ENCODE data around the gene HOXD3.

HOXD3 gene

DNA sequence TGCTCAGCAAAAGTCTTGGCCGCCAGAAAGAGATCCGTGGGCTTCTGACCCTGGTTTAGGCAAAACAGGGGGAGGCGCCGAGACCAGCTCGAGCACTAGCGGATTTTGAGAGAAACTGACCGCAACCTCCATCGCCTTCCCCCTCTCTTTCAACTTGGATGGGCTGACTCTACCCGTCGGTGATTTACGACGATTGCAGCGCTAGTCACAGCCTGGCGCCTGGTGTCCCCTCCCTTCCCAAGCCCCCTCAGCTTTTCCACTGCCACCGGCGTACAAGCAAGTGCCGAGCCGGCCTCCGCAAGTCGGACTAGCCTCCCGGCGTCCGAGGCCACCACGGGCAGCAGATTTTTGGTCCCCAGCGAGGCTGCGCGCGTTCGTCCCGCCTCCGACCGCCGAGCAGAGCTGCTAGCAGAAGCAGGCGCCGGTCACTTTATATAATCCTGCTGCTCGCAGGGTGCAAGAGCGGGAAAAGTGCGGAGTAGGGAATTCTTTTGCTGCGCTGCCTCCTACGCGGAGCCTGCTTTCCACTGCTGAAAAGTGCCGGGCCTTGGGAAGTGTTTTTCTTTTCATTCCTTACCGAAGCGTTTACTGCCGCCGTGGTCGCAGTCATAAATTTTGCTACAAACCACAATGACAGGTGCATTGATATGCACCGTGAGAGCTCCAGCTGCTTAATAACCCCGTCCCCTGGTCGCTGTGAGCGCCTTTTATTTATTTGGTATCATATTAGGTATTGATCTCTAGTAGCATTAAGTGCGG is 7.7 kb downstream of the HOXD3 start:
- DNase-seq = no peak

GRCh38 chr2:176165370-176166050 is 8.4 kb downstream of the HOXD3 start:
- no peak for DNase-seq

DNA sequence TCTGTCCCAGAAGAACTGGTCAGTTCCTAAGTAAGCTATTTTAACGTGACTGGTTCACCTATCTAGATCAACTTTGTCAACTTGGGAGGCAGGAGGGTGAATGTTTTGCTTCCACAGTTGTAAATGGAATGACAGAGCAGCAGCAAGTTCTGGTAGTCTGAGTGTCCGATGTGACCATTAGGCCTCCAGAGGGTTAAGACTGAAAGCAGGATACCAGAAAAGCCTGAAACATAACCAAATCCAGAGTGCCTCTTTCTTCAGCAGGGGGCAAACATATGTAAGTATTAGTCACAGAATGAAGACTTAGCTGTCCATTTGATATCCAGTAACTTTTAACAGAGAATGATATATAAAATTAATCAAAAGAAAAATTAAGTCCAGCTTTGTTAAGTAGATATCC is 9.2 kb downstream of the HOXD3 start:
- no peak for DNase-seq

- DNase-seq = no peak
Observed at GRCh38 chr2:176167398-176167797, 10.3 kb downstream of the HOXD3 start.

- DNase-seq = no peak
Observed at GRCh38 chr2:176169181-176169580, 12.1 kb downstream of the HOXD3 start.

DNA sequence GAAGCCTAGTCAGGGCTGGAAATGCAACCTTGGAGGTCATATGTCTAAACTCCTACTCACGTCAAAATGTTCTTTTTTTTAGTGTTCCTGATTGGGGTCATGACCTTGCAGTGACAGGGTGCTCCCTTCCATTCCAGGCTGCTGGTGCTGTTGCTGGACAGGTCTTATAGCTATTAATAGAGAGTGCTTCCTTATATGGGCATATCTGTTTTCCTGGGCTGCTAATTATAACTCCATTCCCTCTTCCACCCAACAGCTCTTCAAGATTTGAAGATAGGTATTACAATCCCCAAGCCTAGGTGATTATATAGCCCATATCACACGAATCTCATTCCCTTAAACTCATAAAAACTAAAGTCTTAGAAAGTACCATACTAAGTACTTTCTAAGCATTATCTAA is 12.6 kb downstream of the HOXD3 start:
- DNase-seq = no peak

DNA sequence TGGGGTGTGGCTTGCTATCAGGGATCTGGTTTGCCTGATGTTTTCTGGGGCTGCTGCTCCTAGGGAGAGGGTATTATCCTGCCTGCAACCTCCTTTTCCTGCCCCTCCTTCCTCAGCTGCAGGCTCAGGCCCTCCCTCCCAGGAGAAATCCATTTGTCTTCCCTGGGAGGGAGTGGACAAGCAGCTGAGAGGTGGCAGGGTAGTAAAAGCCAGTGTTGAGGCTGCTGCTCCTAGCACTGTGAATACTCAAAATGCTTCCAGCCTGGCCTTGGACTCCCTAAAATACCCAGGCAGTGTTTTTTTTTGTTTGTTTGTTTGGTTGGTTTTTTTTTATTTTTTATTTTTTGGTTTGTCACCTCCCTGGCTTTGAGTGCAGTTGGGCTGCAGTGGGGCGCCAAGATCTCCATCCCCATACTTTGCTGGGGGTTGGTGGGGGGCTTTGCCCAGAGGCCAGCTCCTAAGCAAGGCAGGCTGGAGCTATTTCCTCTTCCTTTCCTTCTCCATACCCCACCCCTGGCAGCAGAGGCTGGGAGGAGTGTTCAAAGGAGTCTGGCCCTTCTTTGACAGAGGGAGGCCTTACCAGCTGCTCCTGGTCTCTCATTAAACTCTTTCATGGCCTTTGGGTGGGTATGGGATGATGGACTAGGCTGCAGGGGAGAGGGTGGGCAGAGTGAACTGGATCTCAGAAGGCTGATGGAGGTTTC is 13.6 kb downstream of the HOXD3 start:
- no peak for DNase-seq

- DNase-seq = no peak
Observed at GRCh38 chr2:176171351-176172006, 14.4 kb downstream of the HOXD3 start.

GRCh38 chr2:176172007-176172894 is 15.1 kb downstream of the HOXD3 start:
- no peak for DNase-seq

- no peak for DNase-seq
Observed at GRCh38 chr2:176172895-176173566, 15.9 kb downstream of the HOXD3 start.

GRCh38 chr2:176173567-176174381 is 16.7 kb downstream of the HOXD3 start:
- no peak for DNase-seq

DNA sequence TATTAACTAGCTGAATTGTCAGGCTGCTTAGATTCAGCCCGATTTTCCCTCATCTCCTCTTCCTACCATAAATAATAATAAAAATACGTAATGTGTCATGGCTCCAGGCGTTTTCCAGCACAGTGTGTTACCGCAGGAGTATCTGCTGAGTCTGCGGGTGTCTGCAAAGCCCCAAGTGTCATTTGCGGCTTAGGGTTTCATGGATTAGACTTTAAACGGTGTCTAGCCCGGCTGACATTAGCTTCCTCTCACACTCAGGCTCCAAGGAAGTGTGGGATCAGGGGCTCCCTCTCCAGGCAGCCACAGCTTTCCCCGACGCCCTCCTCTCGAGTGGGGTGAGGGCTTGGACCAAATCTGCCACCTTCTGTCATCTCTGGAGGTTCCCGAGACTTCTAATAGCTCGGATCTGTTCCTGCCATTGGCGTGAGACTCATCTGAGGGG is 17.3 kb downstream of the HOXD3 start:
- no peak for DNase-seq

DNA sequence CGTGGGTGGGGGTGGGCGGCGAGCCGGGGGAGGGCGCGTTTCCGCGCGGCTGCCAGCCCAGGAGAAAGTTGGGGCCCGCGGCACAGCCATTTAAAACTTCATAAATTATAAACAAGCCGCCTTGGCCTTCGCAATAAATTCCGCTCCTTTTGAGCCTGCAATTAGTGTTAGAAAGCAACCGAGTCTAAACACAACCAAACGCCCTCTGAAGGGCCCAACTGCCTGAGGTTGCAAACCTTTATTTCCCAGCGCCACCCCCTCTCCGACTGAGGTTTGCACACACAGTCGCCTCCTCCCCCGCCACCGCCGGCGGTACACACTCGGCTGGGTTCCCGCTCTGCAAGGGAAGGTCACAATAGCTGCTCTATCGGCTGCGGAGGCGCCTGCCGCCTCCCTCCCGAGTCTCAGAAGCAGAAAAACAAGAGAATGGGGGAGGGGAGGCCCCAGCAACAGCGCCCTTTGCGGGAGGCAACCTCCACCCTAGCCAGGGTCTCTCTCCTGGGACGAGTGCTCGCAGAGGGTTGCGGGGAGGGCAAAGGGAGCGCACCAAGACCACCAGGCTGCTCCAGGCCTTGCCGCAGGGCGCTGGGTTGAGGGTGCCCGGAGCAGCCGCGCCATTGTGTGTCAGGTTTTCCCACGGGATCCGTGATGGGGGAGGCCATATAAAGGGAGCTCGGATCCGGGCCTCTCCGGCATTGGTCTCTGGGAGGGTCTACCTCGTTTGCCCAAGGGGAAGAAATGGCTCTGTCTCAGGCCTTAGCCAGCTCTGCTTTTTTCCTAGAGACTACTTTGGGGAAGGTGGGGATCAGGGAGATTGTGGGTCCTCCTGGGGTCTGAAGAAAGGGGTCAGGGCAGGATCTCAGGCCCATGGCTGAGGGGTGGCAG is 18.0 kb downstream of the HOXD3 start:
- no peak for DNase-seq

DNA sequence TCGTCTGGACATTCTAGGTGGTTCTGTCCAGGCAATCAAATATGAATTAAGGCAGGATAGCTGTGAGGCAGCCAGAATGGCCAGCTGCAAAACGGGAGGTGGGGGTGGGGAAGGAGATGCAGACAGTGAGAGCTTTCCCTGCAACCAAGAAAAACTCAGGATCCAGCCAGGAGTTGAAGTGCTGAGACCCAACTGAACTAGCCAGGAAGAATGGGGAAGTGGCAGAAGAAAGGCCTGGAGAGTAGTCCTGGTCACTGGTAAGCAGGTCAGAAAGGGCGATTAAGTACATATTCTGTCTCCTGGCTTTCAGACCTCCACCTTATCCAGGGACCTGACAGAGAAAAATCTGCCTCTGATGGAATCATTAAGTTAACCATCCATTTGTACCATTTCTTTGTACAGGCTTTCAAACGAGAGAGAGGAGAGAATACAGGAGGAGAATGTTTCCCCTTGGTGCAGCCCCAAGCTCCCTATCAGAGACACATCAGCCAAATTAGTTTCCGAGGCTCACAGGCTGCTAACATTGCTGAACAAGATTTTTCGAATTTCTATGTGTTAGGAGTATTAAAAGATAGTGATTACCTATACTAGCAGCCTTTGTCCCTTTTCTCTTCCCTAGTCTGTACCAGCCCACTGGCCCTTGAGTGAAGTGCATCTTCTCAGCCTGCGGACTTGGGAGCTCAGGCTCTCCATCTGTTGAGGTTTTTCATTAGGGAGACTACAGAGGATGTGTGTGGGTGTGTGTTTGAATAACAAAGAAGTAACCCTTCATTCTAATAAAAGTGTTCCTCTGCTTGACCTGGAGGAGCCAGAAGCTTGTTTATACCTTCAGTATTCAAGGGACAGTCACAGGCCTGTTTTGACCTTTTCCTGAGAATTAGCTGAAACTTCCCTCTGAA is 18.9 kb downstream of the HOXD3 start:
- no peak for DNase-seq

- DNase-seq = no peak
Observed at GRCh38 chr2:176177580-176178037, 20.5 kb downstream of the HOXD3 start.

GRCh38 chr2:176178038-176178756 is 21.1 kb downstream of the HOXD3 start:
- no peak for DNase-seq

- no peak for DNase-seq
Observed at GRCh38 chr2:176178757-176179295, 21.7 kb downstream of the HOXD3 start.

DNA sequence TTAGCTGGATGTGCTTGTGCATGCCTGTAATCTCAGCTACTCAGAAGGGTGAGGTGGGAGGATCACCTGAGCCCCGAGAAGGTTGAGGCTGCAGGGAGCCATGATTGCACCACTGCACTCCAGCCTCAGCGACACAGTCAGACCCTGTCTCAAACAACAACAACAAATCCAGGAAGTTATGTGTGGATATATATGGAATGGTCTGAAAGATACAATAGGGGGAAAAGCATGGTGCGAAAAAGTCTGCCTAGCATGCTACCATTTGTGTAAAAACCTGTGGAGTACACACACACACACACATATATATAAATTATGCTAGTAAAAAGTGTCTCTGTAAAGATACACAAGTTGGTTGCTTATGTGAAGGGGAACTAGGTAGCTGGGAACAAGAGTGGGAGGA is 24.4 kb downstream of the HOXD3 start:
- no peak for DNase-seq
